Activated CD4-positive, alpha-beta memory T cell treated with anti-CD3 and anti-CD28 coated beads for 36 hours (primary cell): Measurements from ENCODE around the gene INHBE. TPM values are rescaled to one million over a fixed set of nuclear protein-coding genes. Genes with fewer than 3 reads are reported as not detected.

Experiments used
- CTCF ChIA-PET: fragments of 350-600 bp; sonication (Branson Sonifier 250); formaldehyde crosslinking; loops from one replicate; lab custom pipeline; 2021; ENCODE audit warnings: antibody characterized with exemption, inconsistent platforms; lab: Charles Lee
- POLR2A ChIA-PET: fragments of 350-600 bp; sonication (Branson Sonifier 250); formaldehyde crosslinking; loops from one replicate; lab custom pipeline; 2021; ENCODE audit warnings: antibody characterized with exemption; lab: Charles Lee
- DNase-seq: peaks from one replicate; pipeline ENCODE4 v3.0.0-alpha.2; 2020
- H3K27ac Mint-ChIP-seq: one replicate; pipeline ENCODE4 v1.8.0; 2021; ENCODE audit warnings: mixed read lengths
- H3K27me3 Mint-ChIP-seq: one replicate; pipeline ENCODE4 v1.8.0; 2021; ENCODE audit warnings: mixed read lengths
- H3K36me3 Mint-ChIP-seq: one replicate; pipeline ENCODE4 v1.8.0; 2021; ENCODE audit warnings: mixed read lengths
- H3K4me1 Mint-ChIP-seq: one replicate; pipeline ENCODE4 v1.8.0; 2021; ENCODE audit warnings: low read depth, mixed read lengths
- H3K4me3 Mint-ChIP-seq: one replicate; pipeline ENCODE4 v1.8.0; 2021; ENCODE audit warnings: mild to moderate bottlenecking, mixed read lengths
- H3K9me3 Mint-ChIP-seq: one replicate; pipeline ENCODE4 v1.8.0; 2021; ENCODE audit warnings: mixed read lengths
- intact Hi-C: fragments of 100-400 bp; cut with micrococcal nuclease; formaldehyde crosslinking; loops from one replicate; pipeline ENCODE4 v1.15.1; 2023
- total RNA-seq, 2 experiments: library from RNA; stranded (reverse); gene quantifications; one replicate each; pipeline ENCODE4 v1.2.3, GENCODE V29; 2021

The INHBE gene
- total RNA-seq, 2 experiments from 2014 or later: 0.34 to 0.69 TPM

- intact Hi-C loops: loop anchor here (10.0 kb wide), 1 partner anchor 786 kb away; the partner anchor contains the start of gene PTGES3
- POLR2A ChIA-PET: interaction anchor here (0.9 to 1.7 kb wide), 2 partner anchors 7 to 10 kb away, joined by 3 read pairs; no protein-coding TSS in a partner anchor
- Mint-ChIP-seq H3K27ac (no peak overlapping the region), H3K4me3 (no peak overlapping the region), H3K4me1 (peaks cover 23% of the 10 kb centered on the region), H3K27me3 (no peaks in the 10 kb centered on the region), H3K9me3 (no peaks in the 10 kb centered on the region), H3K36me3 (peaks cover 44% of the 10 kb centered on the region)
- CTCF ChIA-PET: interaction anchor here (2.6 to 4.7 kb wide), 3 partner anchors 8 to 15 kb away, joined by 10 to 17 read pairs (median 15); partner anchors contain the start of genes GLI1 and INHBE
- no peak for DNase-seq
Observed at GRCh38 chr12:57470286-57470969, 15.3 kb downstream of the INHBE start.

GRCh38 chr12:57470970-57471656, 16.0 kb downstream of the INHBE start:
- Mint-ChIP-seq H3K4me3 (no peak overlapping the region), H3K9me3 (no peaks in the 10 kb centered on the region), H3K27ac (no peak overlapping the region), H3K36me3 (peaks cover 48% of the 10 kb centered on the region), H3K4me1 (peaks cover 25% of the 10 kb centered on the region), H3K27me3 (no peaks in the 10 kb centered on the region)
- CTCF ChIA-PET: interaction anchor here (2.6 to 4.7 kb wide), 3 partner anchors 9 to 16 kb away, joined by 10 to 17 read pairs (median 15); partner anchors contain the start of genes GLI1 and INHBE
- DNase-seq: no peak
- intact Hi-C loops: loop anchor here (10.0 kb wide), 1 partner anchor 786 kb away; the partner anchor contains the start of gene PTGES3
- POLR2A ChIA-PET: interaction anchor here (0.9 to 1.7 kb wide), 3 partner anchors 8 to 242 kb away, joined by 3 read pairs; partner anchors contain the start of gene SHMT2

- POLR2A ChIA-PET: interaction anchor here (0.8 to 1.7 kb wide), 3 partner anchors 9 to 242 kb away, joined by 3 read pairs; partner anchors contain the start of gene SHMT2
- Mint-ChIP-seq H3K9me3 (no peaks in the 10 kb centered on the region), H3K27ac (no peak overlapping the region), H3K36me3 (peaks cover 54% of the 10 kb centered on the region), H3K4me3 (no peak overlapping the region), H3K4me1 (peaks cover 27% of the 10 kb centered on the region), H3K27me3 (no peaks in the 10 kb centered on the region)
- intact Hi-C loops: loop anchor here (10.0 kb wide), 1 partner anchor 787 kb away; the partner anchor contains the start of gene PTGES3
- DNase-seq: no peak
- CTCF ChIA-PET: interaction anchor here (2.6 to 4.7 kb wide), 3 partner anchors 9 to 16 kb away, joined by 10 to 17 read pairs (median 15); partner anchors contain the start of genes GLI1 and INHBE
Observed at GRCh38 chr12:57471661-57472060, 16.6 kb downstream of the INHBE start.

GRCh38 chr12:57472391-57472790, 17.3 kb downstream of the INHBE start:
- DNase-seq: no peak
- intact Hi-C loops: loop anchor here (10.0 kb wide), 1 partner anchor 788 kb away; the partner anchor contains the start of gene PTGES3
- POLR2A ChIA-PET: interaction anchor here (0.8 to 1.7 kb wide), 3 partner anchors 9 to 243 kb away, joined by 3 read pairs; partner anchors contain the start of gene SHMT2
- H3K27me3 Mint-ChIP-seq: no peaks in the 10 kb centered on the region
- H3K9me3 Mint-ChIP-seq: no peaks in the 10 kb centered on the region
- peaks cover 55% of the 10 kb centered on the region for H3K36me3 Mint-ChIP-seq
- CTCF ChIA-PET: interaction anchor here (2.6 to 4.7 kb wide), 3 partner anchors 10 to 17 kb away, joined by 10 to 17 read pairs (median 15); partner anchors contain the start of genes GLI1 and INHBE
- H3K4me1 Mint-ChIP-seq: peaks cover 27% of the 10 kb centered on the region
- peak overlapping the region; percentile 33 for H3K27ac Mint-ChIP-seq
- no peak overlapping the region for H3K4me3 Mint-ChIP-seq

- ChIA-PET CTCF (interaction anchor here (1.6 to 1.8 kb wide), 2 partner anchors 11 to 15 kb away, joined by 6 to 8 read pairs; partner anchors contain the start of gene GLI1), POLR2A (no interaction called here)
- no peaks in the 10 kb centered on the region for H3K27me3 Mint-ChIP-seq
- peaks cover 31% of the 10 kb centered on the region for H3K4me1 Mint-ChIP-seq
- H3K27ac Mint-ChIP-seq: no peak overlapping the region
- no peaks in the 10 kb centered on the region for H3K9me3 Mint-ChIP-seq
- no peak for DNase-seq
- intact Hi-C loops: loop anchor here (10.0 kb wide), 1 partner anchor 789 kb away; the partner anchor contains the start of gene PTGES3
- H3K36me3 Mint-ChIP-seq: peaks cover 55% of the 10 kb centered on the region
- H3K4me3 Mint-ChIP-seq: no peak overlapping the region
Observed at GRCh38 chr12:57473392-57473791, 18.3 kb downstream of the INHBE start.

- POLR2A ChIA-PET: interaction anchor here (1.5 kb wide), 1 partner anchor 8 kb away, joined by 4 read pairs; no protein-coding TSS in a partner anchor
- Mint-ChIP-seq H3K9me3 (no peaks in the 10 kb centered on the region), H3K4me3 (no peak overlapping the region), H3K36me3 (peaks cover 58% of the 10 kb centered on the region), H3K27me3 (no peaks in the 10 kb centered on the region), H3K4me1 (peaks cover 36% of the 10 kb centered on the region), H3K27ac (no peak overlapping the region)
- intact Hi-C loops: loop anchor here (10.0 kb wide), 1 partner anchor 789 kb away; the partner anchor contains the start of gene PTGES3
- CTCF ChIA-PET: interaction anchor here (1.6 to 1.8 kb wide), 2 partner anchors 11 to 15 kb away, joined by 6 to 8 read pairs; partner anchors contain the start of gene GLI1
- DNase-seq: no peak
Observed at GRCh38 chr12:57473886-57474285, 18.8 kb downstream of the INHBE start.

- POLR2A ChIA-PET: interaction anchor here (1.5 kb wide), 1 partner anchor 9 kb away, joined by 4 read pairs; no protein-coding TSS in a partner anchor
- H3K27ac Mint-ChIP-seq: peak overlapping the region; percentile 36
- intact Hi-C loops: loop anchor here (10.0 kb wide), 1 partner anchor 790 kb away; the partner anchor contains the start of gene PTGES3
- CTCF ChIA-PET: interaction anchor here (1.3 to 1.8 kb wide), 3 partner anchors 12 to 235 kb away, joined by 4 to 8 read pairs (median 6); partner anchors contain the start of gene GLI1
- DNase-seq: no peak
- H3K9me3 Mint-ChIP-seq: no peaks in the 10 kb centered on the region
- H3K4me3 Mint-ChIP-seq: peak overlapping the region; percentile 41
- H3K36me3 Mint-ChIP-seq: peaks cover 54% of the 10 kb centered on the region
- peaks cover 41% of the 10 kb centered on the region for H3K4me1 Mint-ChIP-seq
- H3K27me3 Mint-ChIP-seq: no peaks in the 10 kb centered on the region
Observed at GRCh38 chr12:57474430-57474829, 19.3 kb downstream of the INHBE start.

- H3K9me3 Mint-ChIP-seq: no peaks in the 10 kb centered on the region
- intact Hi-C loops: loop anchor here (5.0 to 10.0 kb wide), 2 partner anchors 217 to 790 kb away; partner anchors contain the start of genes OS9 and PTGES3
- peaks cover 46% of the 10 kb centered on the region for H3K4me1 Mint-ChIP-seq
- H3K27me3 Mint-ChIP-seq: no peaks in the 10 kb centered on the region
- H3K27ac Mint-ChIP-seq: peak overlapping the region; percentile 36
- CTCF ChIA-PET: interaction anchor here (0.9 to 1.8 kb wide), 4 partner anchors 12 to 236 kb away, joined by 4 to 8 read pairs (median 5); partner anchors contain the start of gene GLI1
- DNase-seq: no peak
- H3K36me3 Mint-ChIP-seq: peaks cover 53% of the 10 kb centered on the region
- POLR2A ChIA-PET: interaction anchor here (1.5 kb wide), 1 partner anchor 9 kb away, joined by 4 read pairs; no protein-coding TSS in a partner anchor
- H3K4me3 Mint-ChIP-seq: peak overlapping the region; percentile 41
Observed at GRCh38 chr12:57474862-57475261, 19.8 kb downstream of the INHBE start.

GRCh38 chr12:57475271-57476161, 20.4 kb downstream of the INHBE start:
- intact Hi-C loops: loop anchor here (1.0 to 10.0 kb wide), 3 partner anchors 13 to 791 kb away; partner anchors contain the start of genes OS9 and PTGES3
- H3K27me3 Mint-ChIP-seq: no peaks in the 10 kb centered on the region
- H3K4me3 Mint-ChIP-seq: peak overlapping the region; percentile 87
- ChIA-PET CTCF (interaction anchor here (0.9 to 2.2 kb wide), 11 partner anchors 11 to 236 kb away, joined by 3 to 28 read pairs (median 4); partner anchors contain the start of genes GLI1 and MARS1), POLR2A (interaction anchor here (1.5 kb wide), 2 partner anchors 10 to 14 kb away, joined by 4 read pairs; no protein-coding TSS in a partner anchor)
- H3K9me3 Mint-ChIP-seq: no peaks in the 10 kb centered on the region
- DNase-seq: peak; percentile 19
- peak overlapping the region; percentile 99 for H3K27ac Mint-ChIP-seq
- peaks cover 52% of the 10 kb centered on the region for H3K4me1 Mint-ChIP-seq
- peaks cover 54% of the 10 kb centered on the region for H3K36me3 Mint-ChIP-seq
